Measurements from ENCODE around the gene DPY30. TPM values are rescaled to one million over a fixed set of nuclear protein-coding genes. Genes with fewer than 3 reads are reported as not detected.
A peak's percentile ranks its signal among the peaks of the same experiment; 100 is the strongest.

DPY30 gene
- polyA plus RNA-seq, 1 donor = 43.9 TPM

- peak; percentile 34 for DNase-seq
Observed at GRCh38 chr2:32009516-32010256, 29.9 kb downstream of the DPY30 start.

GRCh38 chr2:32008805-32009515 is 30.6 kb downstream of the DPY30 start:
- DNase-seq = peak; percentile 19

DNA sequence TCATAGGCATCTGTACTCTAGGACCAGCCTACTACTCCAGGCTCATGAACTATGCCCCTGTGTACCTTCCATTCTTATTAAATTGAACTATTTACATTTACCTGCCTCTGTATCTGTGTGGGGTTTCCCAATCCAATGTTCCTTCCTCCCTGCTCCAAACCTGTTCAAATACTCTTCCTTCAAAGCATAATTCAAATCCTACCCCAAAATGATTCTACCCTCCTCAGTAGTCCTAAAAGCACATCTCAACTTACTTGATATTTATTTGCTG is 32.5 kb downstream of the DPY30 start:
- DNase-seq = no peak

DNA sequence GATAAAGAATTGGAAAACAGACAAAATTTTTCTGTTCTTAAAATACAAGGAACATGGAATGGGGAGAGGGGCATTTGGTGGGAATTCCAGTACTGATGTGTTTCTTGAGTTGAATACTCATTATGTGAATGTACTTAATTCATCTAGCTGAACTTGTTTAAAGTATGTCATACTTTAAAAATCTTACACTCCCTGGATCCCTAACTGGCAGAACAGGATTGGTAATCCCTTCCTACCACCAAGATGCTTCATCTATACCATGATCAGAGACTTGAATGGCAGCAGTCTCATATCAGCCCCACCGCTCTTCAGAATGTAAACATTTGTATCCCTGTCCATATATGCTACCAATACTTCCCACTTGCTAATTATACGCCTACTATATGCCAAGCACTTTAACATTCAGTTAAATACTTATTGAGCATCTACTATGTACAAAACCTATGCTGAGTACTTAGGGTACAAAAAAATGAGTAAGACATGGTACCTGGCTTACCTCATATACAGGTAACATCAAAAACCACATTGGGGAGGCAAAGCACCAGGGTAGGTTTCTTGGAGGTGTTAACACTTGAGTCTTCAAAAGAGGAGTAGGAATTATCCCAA is 34.1 kb downstream of the DPY30 start:
- DNase-seq = no peak

GRCh38 chr2:32003791-32004190 is 35.8 kb downstream of the DPY30 start:
- DNase-seq = no peak

- DNase-seq = no peak
Observed at GRCh38 chr2:32002406-32002805, 37.2 kb downstream of the DPY30 start.

DNA sequence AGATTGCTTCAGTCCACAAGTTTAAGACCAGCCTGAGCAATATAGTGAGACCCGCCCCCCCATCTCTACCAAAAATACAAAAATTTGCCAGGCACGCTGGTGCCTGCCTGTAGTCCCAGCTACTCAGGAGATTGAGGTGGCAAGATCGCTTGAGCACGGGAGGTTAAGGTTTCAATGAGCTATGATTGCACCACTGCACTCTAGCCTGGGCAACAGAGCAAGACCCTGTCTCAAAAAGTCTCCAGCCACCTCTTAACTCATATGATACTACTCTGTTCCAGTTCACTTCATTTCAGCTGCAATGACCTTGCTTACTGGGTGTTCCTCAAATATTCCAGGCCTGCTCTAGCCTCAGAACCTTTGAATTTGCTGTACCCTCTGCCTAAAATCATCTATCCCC is 40.2 kb downstream of the DPY30 start:
- DNase-seq = no peak

GRCh38 chr2:31998731-31999383 is 40.7 kb downstream of the DPY30 start:
- no peak for DNase-seq

DNA sequence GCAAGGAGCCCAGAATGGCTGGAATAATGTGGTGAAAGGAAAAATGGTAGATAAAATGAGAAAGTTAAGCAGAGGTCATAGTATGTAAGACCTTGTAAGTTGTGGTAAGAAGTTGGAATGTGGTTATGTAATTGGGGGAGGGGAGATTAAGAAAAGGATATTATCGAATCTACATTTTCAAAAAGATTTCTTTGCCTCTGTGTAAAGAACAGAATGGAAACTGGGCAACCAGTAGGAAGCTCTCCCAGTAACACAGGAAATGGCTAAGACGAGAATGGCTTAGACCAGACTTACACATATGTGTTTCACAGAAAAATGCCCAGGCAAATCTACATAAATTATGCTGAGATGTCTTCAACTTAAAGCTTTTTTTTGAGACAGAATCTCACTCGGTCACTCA is 42.0 kb downstream of the DPY30 start:
- no peak for DNase-seq

GRCh38 chr2:31996571-31997150 is 42.9 kb downstream of the DPY30 start:
- DNase-seq = no peak

DNA sequence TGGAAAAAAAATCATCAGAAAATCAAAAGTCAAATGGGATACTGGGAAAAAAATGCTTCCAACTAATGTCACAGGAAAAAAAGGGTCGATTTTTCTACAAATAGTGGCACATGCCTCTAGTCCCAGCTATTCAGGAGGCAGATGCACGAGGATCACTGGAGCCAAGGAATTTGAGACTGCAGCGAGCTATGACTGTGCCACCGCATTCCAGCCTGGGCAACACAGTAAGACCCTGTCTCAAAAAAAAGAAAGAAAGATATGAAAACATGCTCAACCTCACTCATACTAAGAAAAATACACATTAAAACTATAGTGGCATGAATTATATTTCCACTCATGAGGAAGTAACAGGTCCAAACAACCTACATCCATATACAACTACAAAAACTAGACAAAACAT is 46.7 kb downstream of the DPY30 start:
- DNase-seq = no peak

DNA sequence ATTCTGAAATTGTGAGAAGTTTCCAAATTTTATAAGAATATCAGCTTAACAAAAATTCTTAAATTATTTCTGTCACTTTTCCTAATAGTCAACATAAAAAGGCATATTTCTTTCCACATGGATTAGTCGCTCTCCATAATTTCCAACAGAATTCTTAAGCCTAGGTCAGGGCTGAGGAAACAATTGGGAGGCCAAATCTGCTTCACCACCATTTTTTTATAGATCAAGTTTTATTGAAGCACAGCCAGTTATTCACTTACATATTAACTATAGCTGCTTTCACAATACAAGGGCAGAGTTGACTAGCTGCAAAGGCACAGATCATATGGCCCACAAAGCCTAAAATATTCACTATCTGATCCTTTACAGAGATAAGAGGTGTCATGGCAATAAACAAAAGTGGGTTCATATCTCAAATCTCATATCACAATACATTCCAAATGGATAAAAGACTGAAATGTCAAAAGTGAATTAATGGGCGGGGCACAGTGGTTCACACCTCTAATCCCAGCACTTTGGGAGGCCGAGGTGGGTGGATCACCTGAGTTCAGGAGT is 47.5 kb downstream of the DPY30 start:
- no peak for DNase-seq

DNA sequence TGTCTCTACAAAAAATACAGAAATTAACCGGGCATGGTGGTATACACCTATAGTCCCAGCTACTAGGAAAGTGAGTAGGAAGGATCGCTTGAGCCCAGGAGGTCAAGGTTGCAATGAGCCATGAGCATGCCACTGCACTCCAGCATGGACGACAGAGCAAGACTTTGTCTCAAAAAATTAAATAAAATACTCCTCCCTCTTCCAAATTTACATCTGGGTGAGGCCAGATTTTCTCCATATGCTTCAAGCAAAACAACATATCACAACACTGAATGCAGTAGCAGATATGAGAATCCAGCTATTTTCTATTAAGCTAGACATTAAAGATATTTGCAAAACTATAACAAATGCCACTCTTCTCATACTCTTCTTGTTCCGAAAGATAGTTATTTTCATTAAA is 49.7 kb downstream of the DPY30 start:
- DNase-seq = no peak

DNA sequence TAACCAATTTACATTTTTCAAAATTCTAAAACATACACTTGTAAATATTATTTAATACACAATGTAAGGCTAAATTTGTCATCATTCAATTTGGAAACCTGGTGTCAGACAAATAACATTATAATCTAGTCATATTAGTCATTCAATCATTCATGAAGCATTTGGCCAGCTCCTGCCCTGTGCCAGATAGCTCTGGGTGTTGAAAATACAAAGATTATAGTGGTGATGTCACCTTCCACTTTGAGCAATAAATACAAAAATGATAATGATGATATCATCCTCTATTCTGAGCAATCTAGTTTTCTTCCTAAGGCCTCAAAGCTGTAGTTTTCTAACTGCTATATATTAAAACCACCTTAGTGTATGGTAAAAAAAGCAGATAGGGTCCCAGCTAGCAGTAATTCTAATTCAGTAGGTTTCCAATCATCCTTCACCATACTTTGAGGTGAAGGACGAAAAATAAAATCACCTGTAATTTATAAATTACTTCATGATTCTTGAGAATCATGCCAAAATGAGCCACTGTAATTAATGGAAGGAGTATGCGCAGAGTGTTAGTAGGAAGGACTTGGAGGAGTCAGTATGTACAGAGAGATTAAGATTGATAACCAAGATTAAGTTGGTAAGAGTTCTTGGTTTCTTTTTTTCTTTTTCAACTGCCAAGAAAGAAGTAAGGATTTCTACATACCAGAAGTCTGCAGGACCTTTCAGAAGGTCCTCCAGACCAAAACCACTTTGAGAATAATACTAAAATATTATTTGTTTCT is 52.0 kb downstream of the DPY30 start:
- no peak for DNase-seq

GRCh38 chr2:31986906-31987305 is 52.7 kb downstream of the DPY30 start:
- no peak for DNase-seq

DNA sequence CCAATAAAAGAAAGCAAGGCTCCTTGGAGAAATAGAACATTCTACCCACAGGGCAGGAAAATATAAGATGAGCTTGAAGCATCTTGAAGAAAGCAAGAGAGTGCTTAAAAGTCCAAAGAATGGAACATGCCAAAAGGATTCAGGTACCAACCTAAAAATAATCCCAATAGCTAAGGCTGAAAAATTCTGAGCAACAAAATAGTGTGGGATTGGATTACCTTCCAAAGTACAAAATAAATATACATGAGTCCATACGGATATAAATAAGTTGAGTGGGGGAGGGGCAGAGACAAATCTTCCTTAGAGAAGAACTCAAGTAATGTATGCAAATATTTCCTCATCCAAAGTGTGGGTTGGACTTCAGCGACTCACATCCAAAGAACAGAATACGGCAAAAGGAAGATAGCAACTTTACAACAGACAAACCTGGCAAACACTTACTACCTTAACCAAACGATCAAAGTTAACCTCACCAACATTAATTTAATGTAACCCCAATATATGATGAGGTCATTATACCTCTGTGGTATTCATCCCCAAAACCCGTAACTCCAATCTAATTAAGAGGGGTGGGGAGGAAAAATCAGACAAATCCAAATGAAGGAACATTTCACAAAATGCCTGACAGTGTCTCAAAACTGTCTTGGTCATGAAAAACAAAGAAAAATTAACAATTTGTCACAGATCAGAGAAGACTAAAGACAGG is 55.7 kb downstream of the DPY30 start:
- DNase-seq = no peak

DNA sequence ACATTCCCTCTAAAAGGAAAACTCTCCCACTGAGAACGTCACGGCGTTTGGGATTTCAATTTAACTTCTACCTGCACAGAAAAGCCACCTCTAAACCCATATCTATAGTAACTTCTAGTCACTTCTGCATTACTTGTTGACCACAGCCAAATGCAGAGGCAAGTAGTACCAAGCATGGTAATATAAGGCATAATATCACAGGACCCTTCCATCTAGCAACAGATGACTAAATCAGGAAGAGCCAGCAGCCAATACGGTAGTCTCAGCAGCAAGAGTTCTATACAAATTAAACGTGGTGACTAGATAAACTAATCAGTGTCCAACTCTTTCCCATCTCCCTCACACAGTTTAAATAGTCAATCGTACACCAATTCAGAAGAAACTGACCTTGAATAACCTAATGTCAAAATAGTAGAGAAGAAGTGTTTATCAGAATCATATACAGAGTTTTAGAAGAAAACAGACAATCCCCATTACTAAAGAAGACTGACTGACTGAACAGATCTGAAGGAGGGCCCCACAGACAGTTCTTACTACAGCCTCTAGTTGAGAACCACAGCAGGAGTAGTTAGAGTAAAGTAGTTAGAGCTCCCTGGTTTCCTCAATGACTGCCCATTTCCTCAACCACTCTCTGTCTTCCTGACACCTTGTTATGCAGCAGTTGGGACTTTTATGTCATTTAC is 58.8 kb downstream of the DPY30 start:
- DNase-seq = no peak

DNA sequence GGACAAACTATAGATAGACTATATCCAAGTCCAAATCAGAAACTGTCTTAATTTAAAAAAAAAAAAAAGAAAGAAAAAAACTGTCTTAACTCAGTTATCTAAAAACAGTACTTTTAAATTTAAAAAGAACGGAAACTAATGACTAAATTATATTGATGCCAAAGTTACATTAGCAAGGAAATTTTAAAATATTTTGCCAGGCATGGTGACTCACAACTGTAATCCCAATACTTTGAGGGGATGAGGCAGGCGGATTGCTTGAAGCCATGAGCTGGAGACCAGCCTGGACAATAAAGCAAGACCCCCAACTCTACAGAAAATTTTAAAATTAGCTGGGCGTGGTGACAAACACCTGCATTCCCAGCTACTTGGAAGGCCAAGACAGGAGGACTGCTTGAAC is 59.6 kb downstream of the DPY30 start:
- no peak for DNase-seq

DNA sequence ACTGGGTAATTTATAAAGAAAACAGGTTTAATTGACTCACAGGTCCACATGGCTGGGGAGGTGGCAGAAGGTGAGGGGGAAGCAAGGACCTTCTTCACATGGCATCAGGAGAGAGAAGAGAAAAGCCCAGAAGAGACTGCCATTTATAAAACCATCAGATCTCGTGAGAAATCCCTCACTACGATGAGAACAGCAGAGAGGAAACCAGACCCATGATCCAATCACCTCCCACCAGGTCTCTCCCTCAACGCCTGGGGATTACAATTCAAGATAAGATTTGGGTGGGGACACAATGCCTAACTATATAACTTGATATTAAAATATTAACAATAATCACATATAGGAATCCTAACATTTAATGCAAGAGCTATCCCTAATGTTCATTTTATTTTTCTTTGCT is 60.6 kb downstream of the DPY30 start:
- DNase-seq = no peak

- DNase-seq = no peak
Observed at GRCh38 chr2:31978436-31978835, 61.2 kb downstream of the DPY30 start.
